Myocyte (in vitro differentiated cells): ENCODE results near the gene VPS8. TPM values are rescaled to one million over a fixed set of nuclear protein-coding genes. Genes with fewer than 3 reads are reported as not detected.

Source experiments
- DNase-seq: peaks from one replicate; pipeline ENCODE4 v3.0.0-alpha.2; 2012; ENCODE audit warnings: low read depth
- total RNA-seq: library from RNA; depleted of rRNA; stranded (reverse); fragments of >200 nt; gene quantifications from 2 replicates; pipeline ENCODE4 v1.2.3, GENCODE V29; 2014

VPS8 gene
- total RNA-seq, 1 donor from 2014 or later: 42.3 TPM

- no peak for DNase-seq
These were observed 234.6 kb downstream of the VPS8 start for GRCh38 chr3:185046603-185047002.

- no peak for DNase-seq
These were observed 237.7 kb downstream of the VPS8 start for GRCh38 chr3:185049710-185050109.

GRCh38 chr3:185051801-185052200 is 239.8 kb downstream of the VPS8 start:
- no peak for DNase-seq

GRCh38 chr3:185052631-185053030 is 240.7 kb downstream of the VPS8 start:
- DNase-seq: no peak

- no peak for DNase-seq
These were observed 244.9 kb downstream of the VPS8 start for GRCh38 chr3:185056908-185057307.

GRCh38 chr3:185057829-185058228 is 245.9 kb downstream of the VPS8 start:
- no peak for DNase-seq

GRCh38 chr3:185058796-185059195 is 246.8 kb downstream of the VPS8 start:
- no peak for DNase-seq

- no peak for DNase-seq
These were observed 247.8 kb downstream of the VPS8 start for GRCh38 chr3:185059766-185060165.

- DNase-seq: no peak
These were observed 248.7 kb downstream of the VPS8 start for GRCh38 chr3:185060655-185061054.

- no peak for DNase-seq
These were observed 250.2 kb downstream of the VPS8 start for GRCh38 chr3:185062191-185062590.

- DNase-seq: no peak
These were observed 251.5 kb downstream of the VPS8 start for GRCh38 chr3:185063431-185063830.

GRCh38 chr3:185065059-185065458 is 253.1 kb downstream of the VPS8 start:
- DNase-seq: no peak

- no peak for DNase-seq
These were observed 254.3 kb downstream of the VPS8 start for GRCh38 chr3:185066251-185066650.

GRCh38 chr3:185067173-185067572 is 255.2 kb downstream of the VPS8 start:
- no peak for DNase-seq

- DNase-seq: no peak
These were observed 257.4 kb downstream of the VPS8 start for GRCh38 chr3:185069037-185070030.

- DNase-seq: peak; percentile 35
These were observed 258.7 kb downstream of the VPS8 start for GRCh38 chr3:185070491-185071286.

- no peak for DNase-seq
These were observed 259.4 kb downstream of the VPS8 start for GRCh38 chr3:185071287-185071800.

- no peak for DNase-seq
These were observed 263.6 kb downstream of the VPS8 start for GRCh38 chr3:185075547-185075946.

GRCh38 chr3:185076219-185076618 is 264.3 kb downstream of the VPS8 start:
- peak; percentile 75 for DNase-seq

GRCh38 chr3:185079625-185080024 is 267.7 kb downstream of the VPS8 start:
- peak; percentile 5 for DNase-seq

- peak; percentile 28 for DNase-seq
These were observed 269.6 kb downstream of the VPS8 start for GRCh38 chr3:185081521-185081920.

- DNase-seq: peak; percentile 93
These were observed 270.2 kb downstream of the VPS8 start for GRCh38 chr3:185082149-185082548.
